ENCODE data around the gene MMD2.

DNA sequence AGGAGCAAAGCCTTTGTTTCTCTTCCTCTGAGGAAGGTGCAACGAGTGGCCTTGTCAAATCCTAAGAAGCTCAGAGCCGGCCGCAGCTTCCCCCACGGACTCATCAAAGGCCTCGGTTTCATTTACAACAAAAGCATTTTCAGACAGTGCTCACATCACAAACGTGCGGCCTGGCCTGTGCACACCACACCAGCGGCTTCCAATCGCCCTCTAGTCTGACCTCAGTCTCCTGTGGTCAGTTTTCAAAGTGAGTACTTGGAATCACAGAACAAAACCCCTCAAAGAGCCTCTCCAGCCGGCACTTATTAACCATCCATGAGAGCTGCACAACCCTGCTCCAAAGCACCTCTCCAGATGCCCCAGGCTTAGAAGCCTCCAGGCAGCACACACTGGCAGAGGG, 78.8 kb downstream of the MMD2 start:
- no peak for TF ChIP-seq YY1 (IDR thresholded peaks at IDR 0.05; ENCODE audit: insufficient read depth, insufficient read length)
- no peak for TF ChIP-seq ZNF274 (IDR thresholded peaks at IDR 0.05; ENCODE audit: low read depth, low read length)

Data from NT2/D1 (cell line).